Tibial nerve (tissue), 4 donors: ENCODE measurements around the gene EXD1. TPM values are rescaled to one million over a fixed set of nuclear protein-coding genes. Genes with fewer than 3 reads are reported as not detected.

Source experiments
- DNase-seq, 2 donors: peaks; one replicate each; pipeline ENCODE4 v3.0.0-alpha.2; 2019; ENCODE audit warnings: low spot score in 2 of 2
- H3K27ac ChIP-seq, 4 donors: fragments of 200-600 bp; sonication (generic) in 3 of 4; one replicate each; pipeline ENCODE4 v1.5.1; 2017 to 2019; ENCODE audit warnings: mild to moderate bottlenecking in 1 of 4
- H3K27me3 ChIP-seq, 2 donors: fragments of 200-600 bp; sonication (generic) in 1 of 2; one replicate each; pipeline versions ENCODE4 v1.5.1 to v1.6.0; 2017 to 2019
- H3K36me3 ChIP-seq, 3 donors: fragments of 200-600 bp; sonication (generic); one replicate each; pipeline ENCODE4 v1.5.1; 2018 to 2019
- H3K4me1 ChIP-seq, 4 donors: fragments of 200-600 bp; sonication (generic) in 3 of 4; one replicate each; pipeline ENCODE4 v1.5.1; 2017 to 2019
- H3K4me3 ChIP-seq, 4 donors: fragments of 200-600 bp; sonication (generic) in 3 of 4; one replicate each; pipeline ENCODE4 v1.5.1; 2017 to 2019; ENCODE audit warnings: mild to moderate bottlenecking in 1 of 4, moderate library complexity in 1 of 4
- H3K9me3 ChIP-seq, 4 donors: fragments of 200-600 bp; sonication (generic) in 3 of 4; one replicate each; pipeline ENCODE4 v1.5.1; 2017 to 2019
- CTCF ChIP-seq, 5 experiments: fragments of 200-600 bp in 3 of 5; fragments of 450-650 bp in 2 of 5; sonication (generic) in 3 of 5; IDR thresholded peaks; one replicate each; pipeline ENCODE4 v1.5.1; 2016 to 2019; ENCODE audit warnings: antibody characterized with exemption in 5 of 5, mild to moderate bottlenecking in 3 of 5, moderate library complexity in 2 of 5
- EP300 ChIP-seq, 2 donors: sonication (generic); formaldehyde crosslinking; IDR thresholded peaks; one replicate each; pipeline ENCODE4 v1.6.1; 2017; ENCODE audit warnings: antibody characterized with exemption in 2 of 2, mild to moderate bottlenecking in 1 of 2
- POLR2A ChIP-seq, 2 donors: fragments of 450-650 bp; IDR thresholded peaks; one replicate each; pipeline ENCODE4 v1.6.1; 2017; ENCODE audit warnings: antibody characterized with exemption in 2 of 2, mild to moderate bottlenecking in 2 of 2, moderate library complexity in 2 of 2
- WGBS, 2 donors: methylation state at CpG; one replicate each; pipeline ENCODE4 v1.1.5; 2018; 5-methylcytosine and 5-hydroxymethylcytosine counted together
- total RNA-seq, 4 donors: library from RNA; depleted of rRNA; stranded (reverse); fragments of >200 nt; gene quantifications; one replicate each; pipeline ENCODE4 v1.1.0, GENCODE V29; 2016

Gene EXD1
- total RNA-seq, 4 donors from 2014 or later, result not detected

GRCh38 chr15:41161336-41161735 lies 69.2 kb downstream of the EXD1 start:
- DNase-seq, result no peak
- H3K27me3 ChIP-seq, result no peaks in the 10 kb centered on the region
- H3K9me3 ChIP-seq, result no peaks in the 10 kb centered on the region
- H3K4me3 ChIP-seq, result no peak overlapping the region
- TF ChIP-seq CTCF (IDR thresholded peaks at IDR 0.05) (no peak), EP300 (IDR thresholded peaks at IDR 0.05) (no peak), POLR2A (IDR thresholded peaks at IDR 0.05) (no peak)
- no peaks in the 10 kb centered on the region for H3K36me3 ChIP-seq
- WGBS, 2 donors, result 76 to 78% methylated on average over 6 of the region's 6 CpGs
- no peak overlapping the region for H3K27ac ChIP-seq
- H3K4me1 ChIP-seq, result no peaks in the 10 kb centered on the region

- TF ChIP-seq EP300 (IDR thresholded peaks at IDR 0.05) (no peak), POLR2A (IDR thresholded peaks at IDR 0.05) (no peak), CTCF (IDR thresholded peaks at IDR 0.05) (no peak)
- Histone ChIP-seq H3K4me1 (no peaks in the 10 kb centered on the region), H3K27ac (no peak overlapping the region), H3K36me3 (no peaks in the 10 kb centered on the region), H3K27me3 (no peaks in the 10 kb centered on the region), H3K9me3 (no peaks in the 10 kb centered on the region), H3K4me3 (no peak overlapping the region)
- no peak for DNase-seq
- 86% methylated on average over 15 of the region's 15 CpGs for WGBS, 2 donors
Measured at GRCh38 chr15:41160639-41161315, 69.8 kb downstream of the EXD1 start.

- Histone ChIP-seq H3K27me3 (no peaks in the 10 kb centered on the region), H3K27ac (no peak overlapping the region), H3K4me1 (no peaks in the 10 kb centered on the region), H3K4me3 (no peak overlapping the region), H3K9me3 (no peaks in the 10 kb centered on the region), H3K36me3 (no peaks in the 10 kb centered on the region)
- no peak for TF ChIP-seq POLR2A (IDR thresholded peaks at IDR 0.05)
- no peak for TF ChIP-seq EP300 (IDR thresholded peaks at IDR 0.05)
- TF ChIP-seq CTCF (IDR thresholded peaks at IDR 0.05), result no peak
- WGBS, 2 donors, result 45 to 47% methylated on average over 2 of the region's 2 CpGs
- DNase-seq, result no peak
Measured at GRCh38 chr15:41154412-41154811, 76.1 kb downstream of the EXD1 start.

GRCh38 chr15:41153733-41154132 lies 76.8 kb downstream of the EXD1 start:
- no peaks in the 10 kb centered on the region for H3K36me3 ChIP-seq
- H3K27ac ChIP-seq, result no peak overlapping the region
- no peak for DNase-seq
- no peaks in the 10 kb centered on the region for H3K4me1 ChIP-seq
- 82 to 92% methylated on average over 5 of the region's 5 CpGs for WGBS, 2 donors
- TF ChIP-seq POLR2A (IDR thresholded peaks at IDR 0.05), result no peak
- no peak for TF ChIP-seq CTCF (IDR thresholded peaks at IDR 0.05)
- TF ChIP-seq EP300 (IDR thresholded peaks at IDR 0.05), result no peak
- no peaks in the 10 kb centered on the region for H3K27me3 ChIP-seq
- no peak overlapping the region for H3K4me3 ChIP-seq
- no peaks in the 10 kb centered on the region for H3K9me3 ChIP-seq

- H3K36me3 ChIP-seq, result no peaks in the 10 kb centered on the region
- H3K9me3 ChIP-seq, result no peaks in the 10 kb centered on the region
- H3K4me3 ChIP-seq, result no peak overlapping the region
- H3K4me1 ChIP-seq, result no peaks in the 10 kb centered on the region
- 93 to 97% methylated on average over 30 to 36 of the region's 37 CpGs for WGBS, 2 donors
- no peaks in the 10 kb centered on the region for H3K27me3 ChIP-seq
- TF ChIP-seq EP300 (IDR thresholded peaks at IDR 0.05), result no peak
- no peak for TF ChIP-seq POLR2A (IDR thresholded peaks at IDR 0.05)
- TF ChIP-seq CTCF (IDR thresholded peaks at IDR 0.05), result no peak
- no peak overlapping the region for H3K27ac ChIP-seq
- no peak for DNase-seq
Measured at GRCh38 chr15:41151451-41152005, 79.0 kb downstream of the EXD1 start.
